ENCODE results near the gene SENP2.

- TF ChIP-seq CTCF (IDR thresholded peaks at IDR 0.05) (no peak), POLR2A (IDR thresholded peaks at IDR 0.05; ENCODE audit: low read depth) (no peak)
Observed at GRCh38 chr3:185549651-185550111, 36.4 kb upstream of the SENP2 start.

Data from esophagus muscularis mucosa (tissue), 3 donors.